Small intestine (tissue), 7 donors: Measurements from ENCODE around the gene EED. TPM values are rescaled to one million over a fixed set of nuclear protein-coding genes. Genes with fewer than 3 reads are reported as not detected.
"Not testable (repeated sequence)": the region's sequence is repeated elsewhere in the genome, so short reads cannot be mapped to it uniquely, and the experiment has no call there.

Experiments used
- DNase-seq, 2 donors: peaks; one replicate each; pipeline versions ENCODE4 v3.0.0 to v3.0.0-alpha.2; 2013
- FAIRE-seq: peaks from 2 replicates; lab custom pipeline; 2012; peaks lifted over from hg19 to GRCh38; lab: Jason Lieb, UNC
- H3K27ac ChIP-seq, 3 donors: one replicate each; pipeline ENCODE4 v1.5.1; 2013; ENCODE audit warnings: low read length in 2 of 3, mild to moderate bottlenecking in 2 of 3, control low read depth in 1 of 3, inconsistent platforms in 1 of 3, low read depth in 1 of 3, moderate library complexity in 1 of 3
- H3K27me3 ChIP-seq, 3 donors: one replicate each; pipeline ENCODE4 v1.6.1; 2013; ENCODE audit warnings: low read length in 3 of 3, inconsistent platforms in 1 of 3; ENCODE audit not compliant: control insufficient read depth in 3 of 3, insufficient read depth in 3 of 3
- H3K36me3 ChIP-seq, 3 donors: one replicate each; pipeline ENCODE4 v1.6.1; 2013; ENCODE audit warnings: low read length in 3 of 3, inconsistent platforms in 1 of 3, low read depth in 1 of 3, mild to moderate bottlenecking in 1 of 3, moderate library complexity in 1 of 3; ENCODE audit not compliant: control insufficient read depth in 3 of 3, insufficient read depth in 2 of 3
- H3K4me1 ChIP-seq, 3 donors: one replicate each; pipeline ENCODE4 v1.6.1; 2013; ENCODE audit warnings: low read length in 2 of 3, inconsistent platforms in 1 of 3, low read depth in 1 of 3, mild to moderate bottlenecking in 1 of 3, moderate library complexity in 1 of 3; ENCODE audit not compliant: control insufficient read depth in 3 of 3, insufficient read depth in 2 of 3
- H3K4me3 ChIP-seq, 3 donors: one replicate each; pipeline ENCODE4 v1.5.1; 2013; ENCODE audit warnings: low read length in 3 of 3, control low read depth in 1 of 3, inconsistent platforms in 1 of 3, low read depth in 1 of 3, mild to moderate bottlenecking in 1 of 3, moderate library complexity in 1 of 3
- H3K9me3 ChIP-seq, 2 donors: one replicate each; pipeline ENCODE4 v1.6.1; 2013; ENCODE audit warnings: low read depth in 1 of 2, low read length in 1 of 2; ENCODE audit not compliant: control insufficient read depth in 2 of 2, insufficient read depth in 1 of 2
- WGBS, 3 donors: extraction: QIAGEN DNeasy Blood & Tissue Kit; methylation state at CpG; one replicate each; pipeline ENCODE4 v1.1.7; 2013; 5-methylcytosine and 5-hydroxymethylcytosine counted together
- polyA plus RNA-seq, 4 donors: library from polyadenylated mRNA; stranded (reverse) in 3 of 4; unstranded in 1 of 4; fragments of 200-250 nt in 3 of 4; fragments of 120-200 nt in 1 of 4; gene quantifications; one replicate each; pipeline versions ENCODE4 v1.2.1 to v1.2.3, GENCODE V29; 2013
- donor health status: healthy with polysubstance abuse.
- donor health status: control.
- donor health status: control.
- donor health status: Bipolar disorder and iron deficiency.
- donor health status: healthy.

EED gene
- polyA plus RNA-seq, 4 donors, result 13.5 to 27.0 (median 14.9) TPM

- H3K4me3 ChIP-seq, H3K4me1 ChIP-seq, H3K9me3 ChIP-seq, DNase-seq, FAIRE-seq, H3K27ac ChIP-seq, H3K36me3 ChIP-seq, H3K27me3 ChIP-seq: not testable (repeated sequence)
- 62 to 73% (median 65%) methylated on average over 4 of the region's 4 CpGs for WGBS, 3 donors
Observed at GRCh38 chr11:86224575-86224974, 20.0 kb upstream of the EED start.

GRCh38 chr11:86225344-86225743, 19.2 kb upstream of the EED start:
- FAIRE-seq, H3K9me3 ChIP-seq, H3K4me1 ChIP-seq, H3K4me3 ChIP-seq, H3K27me3 ChIP-seq, H3K27ac ChIP-seq, H3K36me3 ChIP-seq, DNase-seq: not testable (repeated sequence)
- WGBS, 3 donors, result 96 to 100% (median 97%) methylated on average over 3 of the region's 3 CpGs

GRCh38 chr11:86228269-86229038, 16.1 kb upstream of the EED start:
- Histone ChIP-seq H3K9me3 (no peaks in the 10 kb centered on the region), H3K27me3 (no peaks in the 10 kb centered on the region), H3K4me1 (no peaks in the 10 kb centered on the region), H3K4me3 (no peak overlapping the region), H3K27ac (no peak overlapping the region), H3K36me3 (no peaks in the 10 kb centered on the region)
- no peak for DNase-seq
- 76 to 85% (median 77%) methylated on average over 3 of the region's 3 CpGs for WGBS, 3 donors
- FAIRE-seq, result no peak

- not testable (repeated sequence) for H3K4me3 ChIP-seq, FAIRE-seq, H3K27ac ChIP-seq, H3K9me3 ChIP-seq, H3K4me1 ChIP-seq, H3K36me3 ChIP-seq, H3K27me3 ChIP-seq, DNase-seq
- 76 to 85% (median 76%) methylated on average over 3 of the region's 3 CpGs for WGBS, 3 donors
Observed at GRCh38 chr11:86229039-86229330, 15.6 kb upstream of the EED start.

- Histone ChIP-seq H3K4me1 (no peaks in the 10 kb centered on the region), H3K27me3 (no peaks in the 10 kb centered on the region), H3K4me3 (no peak overlapping the region), H3K9me3 (no peaks in the 10 kb centered on the region), H3K36me3 (no peaks in the 10 kb centered on the region), H3K27ac (no peak overlapping the region)
- 75 to 97% (median 93%) methylated on average over 1 of the region's 1 CpG for WGBS, 3 donors
- DNase-seq (peak in 1 of 2 donors; percentile 27), FAIRE-seq (no peak)
Observed at GRCh38 chr11:86230179-86230804, 14.3 kb upstream of the EED start.

GRCh38 chr11:86230921-86231434, 13.6 kb upstream of the EED start:
- H3K4me3 ChIP-seq, result no peak overlapping the region
- FAIRE-seq, result no peak
- H3K36me3 ChIP-seq, result no peaks in the 10 kb centered on the region

GRCh38 chr11:86232556-86232955, 12.0 kb upstream of the EED start:
- H3K36me3 ChIP-seq, result no peaks in the 10 kb centered on the region
- FAIRE-seq (no peak), DNase-seq (no peak)

More at GRCh38 chr11:86230921-86231434, 13.6 kb upstream of the EED start:
- no peak overlapping the region for H3K27ac ChIP-seq
- DNase-seq, result no peak
- H3K27me3 ChIP-seq, result no peaks in the 10 kb centered on the region
- no peaks in the 10 kb centered on the region for H3K4me1 ChIP-seq
- no peaks in the 10 kb centered on the region for H3K9me3 ChIP-seq

GRCh38 chr11:86234831-86235461, 9.6 kb upstream of the EED start:
- no peak for DNase-seq
- 52 to 73% (median 61%) methylated on average over 2 of the region's 2 CpGs for WGBS, 3 donors
- Histone ChIP-seq H3K36me3 (no peaks in the 10 kb centered on the region), H3K4me1 (no peaks in the 10 kb centered on the region), H3K27me3 (no peaks in the 10 kb centered on the region), H3K9me3 (no peaks in the 10 kb centered on the region), H3K27ac (no peak overlapping the region), H3K4me3 (no peak overlapping the region)
- no peak for FAIRE-seq

More at GRCh38 chr11:86232556-86232955, 12.0 kb upstream of the EED start:
- Histone ChIP-seq H3K27ac (no peak overlapping the region), H3K27me3 (no peaks in the 10 kb centered on the region), H3K4me1 (no peaks in the 10 kb centered on the region), H3K4me3 (no peak overlapping the region), H3K9me3 (no peaks in the 10 kb centered on the region)
